GM23248 (cell line): Measurements from ENCODE around the gene SPTLC3. TPM values are rescaled to one million over a fixed set of nuclear protein-coding genes. Genes with fewer than 3 reads are reported as not detected.

Experiments
- DNase-seq: peaks from one replicate; pipeline ENCODE4 v3.0.0-alpha.2; 2015
- H2AFZ ChIP-seq: fragments of 200-600 bp; sonication (generic); 2 replicates; pipeline ENCODE4 v1.6.1; 2016; ENCODE audit warnings: antibody characterized with exemption
- H3F3A ChIP-seq: fragments of 200-600 bp; sonication (generic); 2 replicates; pipeline ENCODE4 v1.6.1; 2016; ENCODE audit warnings: mild to moderate bottlenecking, antibody characterized with exemption, mixed run types; ENCODE audit not compliant: insufficient read depth
- H3K27ac ChIP-seq: fragments of 200-600 bp; sonication (generic); 2 replicates; pipeline ENCODE4 v1.5.1; 2016; ENCODE audit warnings: mild to moderate bottlenecking
- H3K27me3 ChIP-seq: fragments of 200-600 bp; sonication (generic); replicated peaks from 2 replicates; pipeline ENCODE4 v1.6.1; 2016; ENCODE audit warnings: mild to moderate bottlenecking; ENCODE audit not compliant: insufficient read depth
- H3K36me3 ChIP-seq: fragments of 200-600 bp; sonication (generic); 2 replicates; pipeline ENCODE4 v1.6.1; 2016; ENCODE audit warnings: low read depth, mild to moderate bottlenecking
- H3K4me1 ChIP-seq: fragments of 200-600 bp; sonication (generic); 2 replicates; pipeline ENCODE4 v1.6.1; 2016; ENCODE audit warnings: mild to moderate bottlenecking; ENCODE audit not compliant: insufficient read depth
- H3K4me2 ChIP-seq: fragments of 200-600 bp; sonication (generic); one replicate; pipeline ENCODE4 v1.6.1; 2016; ENCODE audit warnings: mild to moderate bottlenecking; ENCODE audit not compliant: unreplicated experiment
- H3K4me3 ChIP-seq: fragments of 200-600 bp; sonication (generic); 2 replicates; pipeline ENCODE4 v1.5.1; 2016; ENCODE audit warnings: mild to moderate bottlenecking
- H3K79me2 ChIP-seq: fragments of 200-600 bp; sonication (generic); 2 replicates; pipeline ENCODE4 v1.6.1; 2016; ENCODE audit warnings: mild to moderate bottlenecking; ENCODE audit not compliant: insufficient read depth
- H3K9ac ChIP-seq: fragments of 200-600 bp; sonication (generic); 2 replicates; pipeline ENCODE4 v1.6.1; 2016; ENCODE audit warnings: mild to moderate bottlenecking
- H3K9me2 ChIP-seq: fragments of 200-600 bp; sonication (generic); 2 replicates; pipeline ENCODE4 v1.6.1; 2016; ENCODE audit warnings: mixed run types, mild to moderate bottlenecking, moderate library complexity; ENCODE audit not compliant: insufficient read depth
- H3K9me3 ChIP-seq: fragments of 200-600 bp; sonication (generic); one replicate; pipeline ENCODE4 v1.6.1; 2017; ENCODE audit warnings: low read depth
- H4K20me1 ChIP-seq: fragments of 200-600 bp; sonication (generic); 2 replicates; pipeline ENCODE4 v1.6.0; 2016; ENCODE audit not compliant: insufficient read depth
- EZH2 ChIP-seq: fragments of 200-600 bp; sonication (generic); IDR thresholded peaks from 2 replicates; pipeline ENCODE4 v1.6.1; 2018; ENCODE audit warnings: antibody characterized with exemption, mild to moderate bottlenecking; ENCODE audit not compliant: insufficient read depth, poor library complexity, severe bottlenecking
- EZH2phosphoT487 ChIP-seq: fragments of 200-600 bp; sonication (generic); IDR thresholded peaks from 2 replicates; pipeline ENCODE4 v1.6.1; 2018; ENCODE audit warnings: antibody characterized with exemption, moderate library complexity, mild to moderate bottlenecking, low read depth; ENCODE audit not compliant: insufficient read depth
- WGBS, 2 experiments: methylation state at CpG; one replicate each; pipeline ENCODE4 v1.1.6; 2015 to 2017; ENCODE audit warnings: low lambda C conversion rate in 2 of 2, low coverage in 1 of 2; ENCODE audit errors: missing lambda C conversion rate in 2 of 2; 5-methylcytosine and 5-hydroxymethylcytosine counted together
- in situ Hi-C: fragments of 300-500 bp; cut with MboI; formaldehyde crosslinking; loops from 2 replicates; pipeline ENCODE4 v1.15.0; 2020
- polyA plus RNA-seq: library from polyadenylated mRNA; unstranded; fragments of >200 nt; fragmentation: Nextera tagmentation; extraction: Ambion mirVana; gene quantifications from 2 replicates; pipeline ENCODE4 v1.2.1, GENCODE V29; 2016
- total RNA-seq: library from RNA; depleted of rRNA; stranded (reverse); fragments of >200 nt; shearing (Covaris generic); gene quantifications from 2 replicates; pipeline ENCODE4 v1.2.3, GENCODE V29; 2014

SPTLC3 gene
- total and polyA plus RNA-seq, 2 experiments from 2014 or later = 1.4 to 5.5 TPM

DNA sequence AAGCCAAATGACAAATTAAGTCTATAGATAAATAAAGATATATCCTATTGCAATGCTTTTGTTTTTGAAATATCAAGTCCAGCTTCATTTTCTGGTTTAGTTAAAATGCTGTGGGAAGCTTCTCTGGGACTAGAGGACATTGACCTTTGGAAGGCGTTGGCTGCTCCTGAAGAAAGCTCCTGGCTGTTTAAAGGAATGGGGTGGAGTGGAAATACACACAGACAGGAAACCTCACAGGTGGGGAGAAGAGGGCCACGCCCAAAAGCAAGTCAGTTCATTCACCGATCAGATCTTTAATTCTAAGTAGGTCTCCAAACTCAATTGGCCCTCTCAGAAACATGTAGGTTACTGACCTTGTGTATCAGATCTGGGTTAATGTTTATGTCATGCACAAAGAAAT is 59.6 kb downstream of the SPTLC3 start:
- Histone ChIP-seq H3K27me3 (no peaks in the 10 kb centered on the region), H3K27ac (no peak overlapping the region), H3K36me3 (no peaks in the 10 kb centered on the region), H4K20me1 (no peaks in the 10 kb centered on the region), H3K79me2 (no peaks in the 10 kb centered on the region), H3K9me2 (no peaks in the 10 kb centered on the region), H3F3A (no peaks in the 10 kb centered on the region), H3K4me3 (no peak overlapping the region), H3K4me1 (no peaks in the 10 kb centered on the region), H3K9ac (no peak overlapping the region), H2AFZ (no peak overlapping the region), H3K4me2 (no peak overlapping the region), H3K9me3 (no peaks in the 10 kb centered on the region)
- no peak for DNase-seq
- 52 to 60% methylated on average over 3 of the region's 3 CpGs for whole genome bisulfite sequencing, 2 experiments
- in situ Hi-C loops = no loop called here
- TF ChIP-seq EZH2phosphoT487 = no peak
- TF ChIP-seq EZH2 = no peak

DNA sequence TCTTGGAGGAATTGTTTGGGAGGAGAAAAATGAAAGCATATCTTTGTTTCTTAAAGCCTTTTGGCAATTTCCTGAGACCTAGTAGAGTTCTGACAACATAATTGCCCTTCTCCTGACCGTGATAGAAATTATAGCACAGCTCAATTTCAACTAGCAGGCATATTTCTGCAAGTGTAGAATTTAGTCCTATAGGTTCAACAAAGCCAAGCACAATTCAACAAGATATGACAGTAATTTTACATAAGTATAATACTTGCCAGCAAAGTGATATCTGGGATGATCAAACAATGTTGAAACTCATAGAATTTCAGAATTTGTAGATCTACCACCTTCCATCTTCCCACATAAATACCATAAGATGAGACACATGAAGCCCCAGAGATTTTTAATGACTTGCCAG is 73.1 kb downstream of the SPTLC3 start:
- in situ Hi-C loops = no loop called here
- H3K79me2 ChIP-seq = no peaks in the 10 kb centered on the region

DNA sequence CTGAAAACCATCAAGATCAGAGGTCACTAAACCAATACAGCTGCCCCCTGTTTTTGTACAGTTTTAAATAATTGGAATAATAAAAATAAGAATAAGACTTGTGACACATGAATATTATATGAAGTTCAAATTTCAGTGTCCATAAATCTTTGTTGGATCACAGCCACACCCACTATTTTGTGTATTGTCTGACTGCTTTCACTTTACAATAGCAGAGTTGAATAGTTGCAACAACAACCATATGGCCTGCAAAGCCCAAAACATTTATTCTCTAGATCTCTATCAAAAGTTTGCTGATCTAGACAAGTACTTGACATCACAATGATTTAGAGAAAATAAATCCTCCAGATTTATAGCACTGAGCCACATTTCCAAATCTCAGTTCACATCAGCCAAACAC is 73.6 kb downstream of the SPTLC3 start:
- Histone ChIP-seq H3F3A (no peaks in the 10 kb centered on the region), H2AFZ (no peak overlapping the region), H3K27me3 (no peaks in the 10 kb centered on the region), H3K4me1 (no peaks in the 10 kb centered on the region), H3K79me2 (no peaks in the 10 kb centered on the region), H3K4me2 (no peak overlapping the region), H3K4me3 (no peak overlapping the region), H3K27ac (no peak overlapping the region), H3K9me2 (no peaks in the 10 kb centered on the region), H3K9ac (no peak overlapping the region), H3K9me3 (no peaks in the 10 kb centered on the region), H4K20me1 (no peaks in the 10 kb centered on the region), H3K36me3 (no peaks in the 10 kb centered on the region)
- TF ChIP-seq EZH2phosphoT487 = no peak
- no peak for TF ChIP-seq EZH2
- DNase-seq = no peak
- in situ Hi-C loops = no loop called here

More for the DNA sequence above, 73.1 kb downstream of the SPTLC3 start:
- Histone ChIP-seq H3K4me2 (no peak overlapping the region), H3K9ac (no peak overlapping the region), H3K4me1 (no peaks in the 10 kb centered on the region), H2AFZ (no peak overlapping the region), H3K27ac (no peak overlapping the region), H3K9me3 (no peaks in the 10 kb centered on the region), H3F3A (no peaks in the 10 kb centered on the region), H3K27me3 (no peaks in the 10 kb centered on the region), H3K36me3 (no peaks in the 10 kb centered on the region), H4K20me1 (no peaks in the 10 kb centered on the region), H3K9me2 (no peaks in the 10 kb centered on the region), H3K4me3 (no peak overlapping the region)
- TF ChIP-seq EZH2 (no peak), EZH2phosphoT487 (no peak)
- no peak for DNase-seq
- 62 to 67% methylated on average over 1 of the region's 1 CpG for WGBS, 2 experiments

DNA sequence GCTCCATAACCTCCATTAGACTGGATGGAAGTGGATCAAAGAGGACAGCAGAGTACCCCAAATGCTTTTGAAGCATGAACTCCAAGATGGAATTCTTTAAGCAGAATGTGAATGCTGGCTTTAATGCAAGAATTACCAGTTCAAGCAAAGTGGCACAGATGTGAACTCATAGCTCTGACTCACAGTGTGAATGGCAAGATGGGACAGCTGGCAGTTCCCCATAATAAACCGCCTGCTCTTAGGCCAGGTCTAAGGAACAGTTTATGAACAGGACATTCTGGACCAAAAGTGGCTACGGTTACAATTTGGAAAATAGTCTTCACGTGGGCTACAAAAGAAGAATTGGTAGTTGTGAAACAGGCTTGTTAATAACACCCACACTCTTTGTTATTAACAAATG is 76.5 kb downstream of the SPTLC3 start:
- TF ChIP-seq EZH2 = no peak
- no peak for TF ChIP-seq EZH2phosphoT487
- DNase-seq = peak; percentile 12
- no peaks in the 10 kb centered on the region for H3F3A ChIP-seq
- H3K79me2 ChIP-seq = no peaks in the 10 kb centered on the region
- H3K27ac ChIP-seq = no peak overlapping the region
- no peaks in the 10 kb centered on the region for H4K20me1 ChIP-seq
- no peak overlapping the region for H3K4me2 ChIP-seq
- no peaks in the 10 kb centered on the region for H3K27me3 ChIP-seq
- H3K9me2 ChIP-seq = no peaks in the 10 kb centered on the region
- H2AFZ ChIP-seq = no peak overlapping the region
- no peaks in the 10 kb centered on the region for H3K36me3 ChIP-seq
- no peak overlapping the region for H3K9ac ChIP-seq
- no peak overlapping the region for H3K4me3 ChIP-seq
- no peaks in the 10 kb centered on the region for H3K9me3 ChIP-seq
- in situ Hi-C loops = no loop called here
- 89 to 91% methylated on average over 3 of the region's 3 CpGs for WGBS, 2 experiments
- H3K4me1 ChIP-seq = no peaks in the 10 kb centered on the region

DNA sequence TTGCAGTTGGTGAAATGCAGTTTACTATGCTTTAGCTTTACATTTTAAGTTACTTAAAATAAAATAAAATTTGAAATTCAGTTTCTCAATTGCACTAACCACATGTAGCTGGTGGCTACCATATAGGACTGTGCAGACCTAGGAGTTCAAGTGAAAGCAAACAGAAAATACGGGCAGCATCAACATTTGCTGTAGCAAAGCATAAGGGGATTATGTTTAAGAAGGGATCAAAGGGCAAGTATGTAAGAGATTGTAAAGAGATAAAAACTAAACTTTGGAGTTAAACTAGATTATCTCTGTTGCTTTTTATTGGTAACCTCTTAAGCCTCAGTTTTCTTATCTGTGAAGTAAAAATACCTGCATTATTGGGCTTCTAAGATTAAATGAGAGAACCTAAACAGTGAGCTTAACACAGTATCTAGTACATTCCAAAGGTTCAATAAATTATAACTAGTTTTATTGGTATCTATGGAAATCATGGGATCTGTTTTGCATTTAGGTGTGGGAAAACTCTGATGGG is 81.2 kb downstream of the SPTLC3 start:
- 83 to 90% methylated on average over 1 of the region's 1 CpG for WGBS, 2 experiments
- TF ChIP-seq EZH2 (no peak), EZH2phosphoT487 (no peak)
- no peak overlapping the region for H3K4me2 ChIP-seq

More for the DNA sequence above, 81.2 kb downstream of the SPTLC3 start:
- in situ Hi-C loops = no loop called here
- Histone ChIP-seq H3K79me2 (no peaks in the 10 kb centered on the region), H4K20me1 (no peaks in the 10 kb centered on the region), H3K9ac (no peak overlapping the region), H3K27me3 (no peaks in the 10 kb centered on the region), H2AFZ (no peak overlapping the region), H3K9me3 (no peaks in the 10 kb centered on the region), H3K36me3 (no peaks in the 10 kb centered on the region), H3K4me3 (no peak overlapping the region), H3K4me1 (no peaks in the 10 kb centered on the region), H3F3A (no peaks in the 10 kb centered on the region), H3K27ac (no peak overlapping the region), H3K9me2 (no peaks in the 10 kb centered on the region)
- DNase-seq = no peak
